HG02973 (cell line): ENCODE results near the gene F2.

Experiments used
- ATAC-seq: cut with Tn5 transposase; IDR thresholded peaks from one replicate; pipeline ENCODE4 v1.9.1; 2021; ENCODE audit warnings: moderate library complexity; ENCODE audit not compliant: unreplicated experiment

Gene F2

GRCh38 chr11:46738887-46739286 lies 19.9 kb downstream of the F2 start:
- ATAC-seq = no peak

GRCh38 chr11:46741600-46742484 lies 22.8 kb downstream of the F2 start:
- ATAC-seq = no peak

- no peak for ATAC-seq
Observed at GRCh38 chr11:46743043-46743442, 24.0 kb downstream of the F2 start.

- no peak for ATAC-seq
Observed at GRCh38 chr11:46743693-46744339, 24.8 kb downstream of the F2 start.

GRCh38 chr11:46745328-46745727 lies 26.3 kb downstream of the F2 start:
- no peak for ATAC-seq

- ATAC-seq = no peak
Observed at GRCh38 chr11:46745995-46746394, 27.0 kb downstream of the F2 start.

GRCh38 chr11:46747150-46747549 lies 28.1 kb downstream of the F2 start:
- ATAC-seq = no peak

- ATAC-seq = no peak
Observed at GRCh38 chr11:46755962-46756361, 36.9 kb downstream of the F2 start.

- ATAC-seq = no peak
Observed at GRCh38 chr11:46759196-46759595, 40.2 kb downstream of the F2 start.

- ATAC-seq = no peak
Observed at GRCh38 chr11:46760429-46761128, 41.6 kb downstream of the F2 start.

GRCh38 chr11:46761807-46762206 lies 42.8 kb downstream of the F2 start:
- no peak for ATAC-seq

GRCh38 chr11:46762248-46762647 lies 43.2 kb downstream of the F2 start:
- ATAC-seq = no peak

GRCh38 chr11:46766656-46767055 lies 47.6 kb downstream of the F2 start:
- ATAC-seq = no peak

GRCh38 chr11:46769636-46770221 lies 50.7 kb downstream of the F2 start:
- no peak for ATAC-seq

GRCh38 chr11:46776878-46777277 lies 57.9 kb downstream of the F2 start:
- no peak for ATAC-seq

- ATAC-seq = no peak
Observed at GRCh38 chr11:46778416-46778815, 59.4 kb downstream of the F2 start.
